Measurements from ENCODE around the gene RHOBTB3. TPM values are rescaled to one million over a fixed set of nuclear protein-coding genes. Genes with fewer than 3 reads are reported as not detected.

RHOBTB3 gene
- polyA plus RNA-seq, 2 of the 4 experiments (the other 2 are of a cell fraction): 9.1 to 28.6 TPM

DNA sequence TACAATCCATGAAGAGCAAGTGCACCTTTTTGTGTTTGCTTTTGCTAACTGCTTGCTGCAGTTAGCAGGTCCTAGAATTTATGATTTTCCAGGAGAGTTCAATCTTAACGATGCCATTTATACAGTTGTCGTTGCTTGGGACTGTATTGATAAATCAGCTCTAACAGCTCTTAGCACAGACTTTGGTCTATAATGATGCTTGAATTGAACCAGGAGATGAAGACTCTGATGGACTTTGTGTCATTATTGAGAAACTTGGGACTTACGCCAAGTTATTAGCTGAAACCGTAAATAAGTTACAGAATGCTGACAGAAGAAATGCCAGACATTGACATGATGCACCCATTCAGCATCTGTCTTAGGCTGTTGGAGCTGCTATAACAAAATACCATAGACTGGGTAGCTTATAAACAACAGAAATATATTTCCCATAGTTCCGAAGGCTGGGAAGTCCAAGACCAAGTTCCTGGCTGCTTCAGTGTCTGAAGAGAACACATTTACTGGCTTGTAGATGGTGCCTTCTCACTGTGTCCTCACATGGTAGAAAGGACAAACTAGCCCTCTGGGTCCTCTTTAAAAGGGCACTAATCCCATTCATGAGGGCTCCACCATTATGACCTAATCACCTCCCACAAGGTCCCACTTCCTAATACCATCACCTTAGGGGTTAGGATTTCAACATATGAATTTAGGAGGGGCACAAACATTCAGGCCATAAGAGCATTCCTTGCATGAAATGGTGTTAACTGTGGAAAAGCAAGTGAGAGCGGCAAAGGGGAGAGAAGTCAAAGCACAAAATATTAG is 73.8 kb downstream of the RHOBTB3 start:
- DNase-seq (ENCODE audit: low read depth in 1 of 2, low spot score in 1 of 2) (no peak), ATAC-seq (no peak), FAIRE-seq (no peak)
- H3K4me2 ChIP-seq: peak overlapping the region; percentile 54; the same call in 1 of the 3 replicates
- no peak overlapping the region for H3K4me3 ChIP-seq
- 82% methylated on average over 6 of the region's 6 CpGs for WGBS (ENCODE audit: missing lambda C conversion rate)
- ChIA-PET POLR2A (no interaction called here), CTCF (interaction anchor here (1.1 to 6.7 kb wide), 2 partner anchors 18 to 23 kb away, joined by 4 to 44 read pairs; partner anchors contain the start of gene GLRX)
- H3K9me3 ChIP-seq: peaks cover 6% of the 10 kb centered on the region
- TF ChIP-seq TFCP2L1 (CRISPR knock-in tag; IDR thresholded peaks at IDR 0.05): no peak
- peak overlapping the region; percentile 73 to 82 for H3K27ac ChIP-seq
- peaks cover 59% of the 10 kb centered on the region for H3K4me1 ChIP-seq

DNA sequence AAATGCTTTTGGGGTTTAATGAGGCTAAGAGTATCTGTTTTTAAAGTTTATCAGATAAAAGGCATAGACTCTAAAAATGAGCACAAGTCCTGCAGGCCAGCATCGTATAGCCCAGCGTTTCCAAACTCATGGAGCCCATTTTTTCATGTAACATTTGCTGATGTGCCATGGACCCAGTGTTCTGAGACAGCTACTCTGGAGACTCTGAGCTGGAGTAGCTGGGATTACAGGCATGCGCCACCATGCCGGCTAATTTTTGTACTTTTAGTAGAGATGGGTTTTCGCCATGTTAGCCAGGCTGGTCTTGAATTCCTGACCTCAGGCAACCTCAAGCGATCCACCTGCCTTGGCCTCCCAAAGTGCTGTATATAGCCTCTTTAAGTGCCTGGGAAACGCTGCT is 75.6 kb downstream of the RHOBTB3 start:
- CTCF ChIA-PET: interaction anchor here (1.1 to 6.7 kb wide), 5 partner anchors 13 to 529 kb away, joined by 3 to 44 read pairs (median 5); no protein-coding TSS in a partner anchor

DNA sequence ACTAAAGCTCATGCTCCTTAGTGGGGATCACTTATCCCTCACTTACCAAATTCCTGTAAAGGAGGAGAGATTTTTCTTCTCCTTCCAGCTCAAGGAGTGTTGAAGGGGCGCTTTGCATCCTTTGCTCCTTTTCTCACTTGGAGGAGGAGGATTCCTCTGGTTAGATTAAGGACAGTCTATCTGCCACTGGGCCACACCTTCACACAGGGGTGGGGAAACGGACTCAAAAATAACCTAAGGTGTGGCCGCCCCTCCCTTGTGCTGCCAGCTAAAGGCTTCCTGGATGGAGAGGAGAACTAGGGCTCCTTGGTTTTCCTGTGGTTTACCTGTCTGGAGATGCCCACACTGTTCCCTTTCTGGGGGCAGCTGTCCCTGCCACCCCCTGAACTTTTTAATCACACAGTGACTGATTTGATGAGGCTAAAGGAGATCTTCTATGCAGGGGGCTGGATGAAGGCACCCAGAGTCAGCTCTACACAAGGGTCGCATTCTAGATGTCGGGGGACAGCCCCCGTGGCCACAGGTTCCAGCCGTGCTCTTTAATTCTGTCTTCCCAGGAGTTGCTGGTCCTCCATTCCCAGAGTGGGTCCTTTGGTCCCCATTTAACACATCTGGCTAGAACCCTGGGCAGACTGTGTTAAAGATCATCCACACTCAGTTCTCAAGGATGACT is 77.0 kb downstream of the RHOBTB3 start:
- no peak for ATAC-seq
- TF ChIP-seq BHLHE40 (IDR thresholded peaks at IDR 0.05; ENCODE audit: low read depth, low read length): no peak
- TF ChIP-seq MAFK (IDR thresholded peaks at IDR 0.05; ENCODE audit: partially characterized antibody): no peak
- TF ChIP-seq SMC3 (IDR thresholded peaks at IDR 0.05): no peak
- no peak for TF ChIP-seq RAD21 (conservative IDR thresholded peaks at IDR 0.05 in 1 of 2, IDR thresholded peaks at IDR 0.05 in 1 of 2)
- TF ChIP-seq, protein P1, sequence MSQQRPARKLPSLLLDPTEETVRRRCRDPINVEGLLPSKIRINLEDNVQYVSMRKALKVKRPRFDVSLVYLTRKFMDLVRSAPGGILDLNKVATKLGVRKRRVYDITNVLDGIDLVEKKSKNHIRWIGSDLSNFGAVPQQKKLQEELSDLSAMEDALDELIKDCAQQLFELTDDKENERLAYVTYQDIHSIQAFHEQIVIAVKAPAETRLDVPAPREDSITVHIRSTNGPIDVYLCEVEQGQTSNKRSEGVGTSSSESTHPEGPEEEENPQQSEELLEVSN (IDR thresholded peaks at IDR 0.05; ENCODE audit: borderline replicate concordance, low read depth): no peak
- no peak for TF ChIP-seq TP53 (CRISPR knock-in tag; IDR thresholded peaks at IDR 0.05)
- TF ChIP-seq NPAS2 (CRISPR knock-in tag; IDR thresholded peaks at IDR 0.05; ENCODE audit: borderline replicate concordance): no peak
- TF ChIP-seq RARB (CRISPR knock-in tag; IDR thresholded peaks at IDR 0.05): no peak
- TF ChIP-seq ESRRA (IDR thresholded peaks at IDR 0.05; ENCODE audit: borderline replicate concordance, low read length): no peak
- TF ChIP-seq HEYL (CRISPR knock-in tag; IDR thresholded peaks at IDR 0.05): no peak
- TF ChIP-seq, protein P2, sequence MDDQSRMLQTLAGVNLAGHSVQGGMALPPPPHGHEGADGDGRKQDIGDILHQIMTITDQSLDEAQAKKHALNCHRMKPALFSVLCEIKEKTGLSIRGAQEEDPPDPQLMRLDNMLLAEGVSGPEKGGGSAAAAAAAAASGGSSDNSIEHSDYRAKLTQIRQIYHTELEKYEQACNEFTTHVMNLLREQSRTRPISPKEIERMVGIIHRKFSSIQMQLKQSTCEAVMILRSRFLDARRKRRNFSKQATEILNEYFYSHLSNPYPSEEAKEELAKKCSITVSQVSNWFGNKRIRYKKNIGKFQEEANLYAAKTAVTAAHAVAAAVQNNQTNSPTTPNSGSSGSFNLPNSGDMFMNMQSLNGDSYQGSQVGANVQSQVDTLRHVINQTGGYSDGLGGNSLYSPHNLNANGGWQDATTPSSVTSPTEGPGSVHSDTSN (IDR thresholded peaks at IDR 0.05): no peak
- TF ChIP-seq MAZ (IDR thresholded peaks at IDR 0.05; ENCODE audit: borderline replicate concordance, low read depth, low read length): no peak
- no peak for TF ChIP-seq RFX5 (IDR thresholded peaks at IDR 0.05)

More for the DNA sequence above, 75.6 kb downstream of the RHOBTB3 start:
- peaks cover 69% of the 10 kb centered on the region for H3K4me1 ChIP-seq
- no peak overlapping the region for H3K4me3 ChIP-seq
- H3K9me3 ChIP-seq: peaks cover 6% of the 10 kb centered on the region
- DNase-seq (ENCODE audit: low read depth in 1 of 2, low spot score in 1 of 2): no peak
- WGBS (ENCODE audit: missing lambda C conversion rate): 86% methylated on average over 7 of the region's 7 CpGs
- POLR2A ChIA-PET: no interaction called here
- no peak overlapping the region for H3K4me2 ChIP-seq
- TF ChIP-seq EHF (CRISPR knock-in tag; IDR thresholded peaks at IDR 0.05) (no peak), POLR2A (IDR thresholded peaks at IDR 0.05; ENCODE audit: low read length) (no peak), HOXB5 (CRISPR knock-in tag; IDR thresholded peaks at IDR 0.05) (no peak), MAZ (IDR thresholded peaks at IDR 0.05; ENCODE audit: borderline replicate concordance, low read depth, low read length) (no peak), NR3C1 (IDR thresholded peaks at IDR 0.05) (no peak), ZSCAN20 (CRISPR knock-in tag; IDR thresholded peaks at IDR 0.05) (no peak), HEYL (CRISPR knock-in tag; IDR thresholded peaks at IDR 0.05) (no peak), POLR2AphosphoS2 (conservative IDR thresholded peaks at IDR 0.05; ENCODE audit: low read length) (no peak), RFX5 (IDR thresholded peaks at IDR 0.05) (no peak), FOXS1 (CRISPR knock-in tag; IDR thresholded peaks at IDR 0.05) (no peak), FOSB (CRISPR knock-in tag; IDR thresholded peaks at IDR 0.05) (no peak), CBX8 (IDR thresholded peaks at IDR 0.05) (no peak)
- TF ChIP-seq, protein P1 (IDR thresholded peaks at IDR 0.05; ENCODE audit: borderline replicate concordance, low read depth): no peak
- TF ChIP-seq, protein P3, sequence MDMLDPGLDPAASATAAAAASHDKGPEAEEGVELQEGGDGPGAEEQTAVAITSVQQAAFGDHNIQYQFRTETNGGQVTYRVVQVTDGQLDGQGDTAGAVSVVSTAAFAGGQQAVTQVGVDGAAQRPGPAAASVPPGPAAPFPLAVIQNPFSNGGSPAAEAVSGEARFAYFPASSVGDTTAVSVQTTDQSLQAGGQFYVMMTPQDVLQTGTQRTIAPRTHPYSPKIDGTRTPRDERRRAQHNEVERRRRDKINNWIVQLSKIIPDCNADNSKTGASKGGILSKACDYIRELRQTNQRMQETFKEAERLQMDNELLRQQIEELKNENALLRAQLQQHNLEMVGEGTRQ (IDR thresholded peaks at IDR 0.05): no peak
- TF ChIP-seq, protein P4, sequence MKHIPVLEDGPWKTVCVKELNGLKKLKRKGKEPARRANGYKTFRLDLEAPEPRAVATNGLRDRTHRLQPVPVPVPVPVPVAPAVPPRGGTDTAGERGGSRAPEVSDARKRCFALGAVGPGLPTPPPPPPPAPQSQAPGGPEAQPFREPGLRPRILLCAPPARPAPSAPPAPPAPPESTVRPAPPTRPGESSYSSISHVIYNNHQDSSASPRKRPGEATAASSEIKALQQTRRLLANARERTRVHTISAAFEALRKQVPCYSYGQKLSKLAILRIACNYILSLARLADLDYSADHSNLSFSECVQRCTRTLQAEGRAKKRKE (CRISPR knock-in tag; IDR thresholded peaks at IDR 0.05; ENCODE audit: low read depth): no peak
- TF ChIP-seq, protein P5, sequence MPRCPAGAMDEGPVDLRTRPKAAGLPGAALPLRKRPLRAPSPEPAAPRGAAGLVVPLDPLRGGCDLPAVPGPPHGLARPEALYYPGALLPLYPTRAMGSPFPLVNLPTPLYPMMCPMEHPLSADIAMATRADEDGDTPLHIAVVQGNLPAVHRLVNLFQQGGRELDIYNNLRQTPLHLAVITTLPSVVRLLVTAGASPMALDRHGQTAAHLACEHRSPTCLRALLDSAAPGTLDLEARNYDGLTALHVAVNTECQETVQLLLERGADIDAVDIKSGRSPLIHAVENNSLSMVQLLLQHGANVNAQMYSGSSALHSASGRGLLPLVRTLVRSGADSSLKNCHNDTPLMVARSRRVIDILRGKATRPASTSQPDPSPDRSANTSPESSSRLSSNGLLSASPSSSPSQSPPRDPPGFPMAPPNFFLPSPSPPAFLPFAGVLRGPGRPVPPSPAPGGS (IDR thresholded peaks at IDR 0.05): no peak
- TF ChIP-seq, protein P6, sequence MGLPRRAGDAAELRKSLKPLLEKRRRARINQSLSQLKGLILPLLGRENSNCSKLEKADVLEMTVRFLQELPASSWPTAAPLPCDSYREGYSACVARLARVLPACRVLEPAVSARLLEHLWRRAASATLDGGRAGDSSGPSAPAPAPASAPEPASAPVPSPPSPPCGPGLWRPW (IDR thresholded peaks at IDR 0.05): no peak
- TF ChIP-seq, protein P7, sequence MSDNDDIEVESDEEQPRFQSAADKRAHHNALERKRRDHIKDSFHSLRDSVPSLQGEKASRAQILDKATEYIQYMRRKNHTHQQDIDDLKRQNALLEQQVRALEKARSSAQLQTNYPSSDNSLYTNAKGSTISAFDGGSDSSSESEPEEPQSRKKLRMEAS (IDR thresholded peaks at IDR 0.05): no peak
- ATAC-seq: no peak
- no peak for FAIRE-seq
- no peak overlapping the region for H3K27ac ChIP-seq

More for the DNA sequence above, 77.0 kb downstream of the RHOBTB3 start:
- 85% methylated on average over 7 of the region's 7 CpGs for WGBS (ENCODE audit: missing lambda C conversion rate)
- no peak overlapping the region for H3K4me2 ChIP-seq
- peaks cover 6% of the 10 kb centered on the region for H3K9me3 ChIP-seq
- peak overlapping the region; percentile 33 to 70; a peak in 3 of 6 replicates for H3K27ac ChIP-seq
- no peak for DNase-seq (ENCODE audit: low read depth in 1 of 2, low spot score in 1 of 2)
- H3K4me3 ChIP-seq: no peak overlapping the region
- ChIA-PET CTCF (interaction anchor here (0.7 to 6.7 kb wide), 5 partner anchors 10 to 40 kb away, joined by 3 to 44 read pairs (median 3); no protein-coding TSS in a partner anchor), POLR2A (no interaction called here)
- no peak for FAIRE-seq
- peaks cover 69% of the 10 kb centered on the region for H3K4me1 ChIP-seq

All from A549 (cell line).